Nephron progenitor cell (in vitro differentiated cells): Measurements from ENCODE around the gene USP48.
"Not testable (repeated sequence)": the region's sequence is repeated elsewhere in the genome, so short reads cannot be mapped to it uniquely, and the experiment has no call there.

Source experiments
- DNase-seq: peaks from one replicate; pipeline ENCODE4 v3.0.0; 2021
- H3K27ac Mint-ChIP-seq: 2 replicates; pipeline ENCODE4 v1.8.0; 2021; ENCODE audit warnings: mild to moderate bottlenecking, moderate library complexity, mixed read lengths
- H3K27me3 Mint-ChIP-seq: 2 replicates; pipeline ENCODE4 v1.8.0; 2021; ENCODE audit warnings: mild to moderate bottlenecking, low read depth, mixed read lengths; ENCODE audit not compliant: poor library complexity
- H3K36me3 Mint-ChIP-seq: 2 replicates; pipeline ENCODE4 v1.8.0; 2021; ENCODE audit warnings: low read depth, mixed read lengths
- H3K4me1 Mint-ChIP-seq: 2 replicates; pipeline ENCODE4 v1.8.0; 2021; ENCODE audit warnings: mixed read lengths
- H3K4me3 Mint-ChIP-seq: 2 replicates; pipeline ENCODE4 v1.8.0; 2021; ENCODE audit warnings: mild to moderate bottlenecking, moderate library complexity, mixed read lengths
- H3K9me3 Mint-ChIP-seq: 2 replicates; pipeline ENCODE4 v1.8.0; 2021; ENCODE audit warnings: mild to moderate bottlenecking, moderate library complexity, mixed read lengths
- TF ChIP-seq, protein P1 (sequence below): fragments of 200-600 bp; sonication (generic); IDR thresholded peaks from 2 replicates; pipeline ENCODE4 v1.5.0; 2021; ENCODE audit warnings: antibody characterized with exemption

Gene USP48

DNA sequence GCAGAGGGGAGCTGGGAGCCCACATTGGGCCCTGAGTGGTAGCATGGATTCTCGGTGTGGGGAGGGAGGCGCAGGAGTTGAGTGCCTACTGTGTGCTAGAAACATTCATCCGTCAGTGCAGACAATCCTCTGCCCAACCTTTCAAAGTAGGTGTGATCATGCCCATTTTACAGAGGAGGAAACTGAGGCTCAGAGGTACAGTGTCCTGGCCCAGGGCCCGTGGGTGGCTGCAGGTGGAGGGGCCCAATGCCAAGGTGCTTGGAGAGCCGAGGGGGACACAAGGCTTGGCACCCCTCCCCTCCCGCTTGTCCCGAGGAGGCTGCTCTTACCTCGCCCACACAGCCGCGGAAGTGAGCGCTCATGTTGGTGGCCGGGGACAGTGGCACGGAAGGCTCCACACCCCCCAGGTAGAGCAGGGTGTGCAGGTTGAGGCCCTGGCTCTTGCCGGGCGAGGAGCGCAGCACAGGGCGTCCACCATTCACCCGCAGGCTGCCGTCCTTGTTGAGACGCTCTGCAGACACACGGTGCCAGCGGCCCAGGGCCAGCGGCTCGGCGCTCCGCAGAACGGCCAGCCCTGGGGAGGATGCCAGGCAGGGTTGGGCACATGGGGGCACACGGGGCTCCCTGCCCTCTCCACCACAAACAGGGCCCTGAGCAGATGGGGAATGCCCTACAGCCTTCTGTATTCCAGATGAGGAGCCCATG lies 45.7 kb upstream of the USP48 start:
- Mint-ChIP-seq H3K4me1 (no peaks in the 10 kb centered on the region), H3K27ac (no peak overlapping the region), H3K4me3 (no peak overlapping the region), H3K36me3 (peaks cover 24% of the 10 kb centered on the region), H3K27me3 (no peaks in the 10 kb centered on the region), H3K9me3 (peaks cover 5% of the 10 kb centered on the region)
- DNase-seq: no peak
- TF ChIP-seq, protein P1, sequence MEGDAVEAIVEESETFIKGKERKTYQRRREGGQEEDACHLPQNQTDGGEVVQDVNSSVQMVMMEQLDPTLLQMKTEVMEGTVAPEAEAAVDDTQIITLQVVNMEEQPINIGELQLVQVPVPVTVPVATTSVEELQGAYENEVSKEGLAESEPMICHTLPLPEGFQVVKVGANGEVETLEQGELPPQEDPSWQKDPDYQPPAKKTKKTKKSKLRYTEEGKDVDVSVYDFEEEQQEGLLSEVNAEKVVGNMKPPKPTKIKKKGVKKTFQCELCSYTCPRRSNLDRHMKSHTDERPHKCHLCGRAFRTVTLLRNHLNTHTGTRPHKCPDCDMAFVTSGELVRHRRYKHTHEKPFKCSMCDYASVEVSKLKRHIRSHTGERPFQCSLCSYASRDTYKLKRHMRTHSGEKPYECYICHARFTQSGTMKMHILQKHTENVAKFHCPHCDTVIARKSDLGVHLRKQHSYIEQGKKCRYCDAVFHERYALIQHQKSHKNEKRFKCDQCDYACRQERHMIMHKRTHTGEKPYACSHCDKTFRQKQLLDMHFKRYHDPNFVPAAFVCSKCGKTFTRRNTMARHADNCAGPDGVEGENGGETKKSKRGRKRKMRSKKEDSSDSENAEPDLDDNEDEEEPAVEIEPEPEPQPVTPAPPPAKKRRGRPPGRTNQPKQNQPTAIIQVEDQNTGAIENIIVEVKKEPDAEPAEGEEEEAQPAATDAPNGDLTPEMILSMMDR: no peak

DNA sequence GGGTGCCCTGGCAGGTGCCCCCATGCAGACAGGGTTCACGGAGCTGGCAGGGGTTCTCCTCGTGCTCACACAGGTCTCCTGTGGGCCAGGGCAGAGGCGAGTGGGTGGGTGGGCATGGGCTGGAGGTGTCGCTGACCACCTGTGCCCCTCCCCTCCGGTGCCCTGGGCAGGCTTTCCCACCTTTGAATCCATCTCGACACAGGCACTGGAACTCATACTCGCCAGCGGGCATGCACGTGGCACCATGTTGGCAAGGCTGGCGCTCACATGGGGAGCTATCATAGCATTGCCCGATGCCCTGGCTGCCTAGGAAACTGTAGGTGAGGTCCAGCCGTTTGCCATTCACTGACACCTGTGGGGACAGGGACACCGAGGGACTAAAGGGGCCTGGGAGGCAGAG lies 45.1 kb upstream of the USP48 start:
- Mint-ChIP-seq H3K4me3 (no peak overlapping the region), H3K27me3 (no peaks in the 10 kb centered on the region), H3K36me3 (peaks cover 19% of the 10 kb centered on the region), H3K4me1 (no peaks in the 10 kb centered on the region), H3K27ac (no peak overlapping the region), H3K9me3 (peaks cover 5% of the 10 kb centered on the region)
- no peak for DNase-seq
- TF ChIP-seq, protein P1: no peak

DNA sequence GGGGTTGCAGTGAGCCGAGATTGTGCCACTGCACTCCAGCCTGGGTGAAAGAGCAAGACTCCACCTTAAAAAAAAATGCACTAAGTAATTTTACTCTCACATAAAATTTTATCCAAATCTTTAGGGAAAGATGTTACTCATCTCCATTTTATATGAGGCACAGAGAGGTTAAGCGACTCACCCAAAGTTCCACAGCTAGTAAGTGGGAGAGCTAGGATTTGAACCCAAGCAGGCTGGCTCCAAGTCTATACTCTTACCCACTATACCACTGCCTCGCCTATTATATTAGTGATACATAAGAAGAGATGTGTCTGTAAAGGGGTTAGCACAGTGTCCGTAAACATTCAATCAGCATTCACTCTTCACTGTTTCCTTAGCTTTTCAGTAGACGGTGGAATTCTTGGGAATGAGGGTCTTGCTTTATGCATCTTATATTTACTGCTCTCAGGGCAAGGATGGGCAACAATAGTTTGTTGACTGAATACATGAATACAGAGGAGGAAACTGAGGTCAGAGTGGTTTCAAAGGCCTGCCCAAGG lies 44.3 kb upstream of the USP48 start:
- H3K36me3 Mint-ChIP-seq: peaks cover 11% of the 10 kb centered on the region
- TF ChIP-seq, protein P1: no peak
- H3K27ac Mint-ChIP-seq: no peak overlapping the region
- no peaks in the 10 kb centered on the region for H3K9me3 Mint-ChIP-seq
- no peak for DNase-seq
- H3K4me3 Mint-ChIP-seq: no peak overlapping the region
- no peaks in the 10 kb centered on the region for H3K4me1 Mint-ChIP-seq
- no peaks in the 10 kb centered on the region for H3K27me3 Mint-ChIP-seq

DNA sequence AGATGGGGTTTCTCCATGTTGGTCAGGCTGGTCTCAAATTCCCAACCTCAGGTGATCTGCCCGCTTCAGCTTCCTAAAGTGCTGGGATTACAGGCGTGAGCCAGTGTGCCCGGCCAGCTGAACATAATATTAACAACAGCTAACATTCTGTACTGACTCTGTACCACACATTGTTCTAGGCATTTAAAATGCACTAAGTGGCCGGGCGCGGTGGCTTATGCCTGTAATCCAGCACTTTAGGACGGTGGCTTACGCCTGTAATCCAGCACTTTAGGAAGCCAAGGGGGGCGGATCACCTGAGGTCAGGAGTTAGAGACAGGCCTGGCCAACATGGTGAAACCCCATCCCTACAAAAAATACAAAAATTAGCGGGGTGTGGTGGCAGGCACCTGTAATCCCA lies 43.7 kb upstream of the USP48 start:
- not testable (repeated sequence) for H3K36me3 Mint-ChIP-seq

DNA sequence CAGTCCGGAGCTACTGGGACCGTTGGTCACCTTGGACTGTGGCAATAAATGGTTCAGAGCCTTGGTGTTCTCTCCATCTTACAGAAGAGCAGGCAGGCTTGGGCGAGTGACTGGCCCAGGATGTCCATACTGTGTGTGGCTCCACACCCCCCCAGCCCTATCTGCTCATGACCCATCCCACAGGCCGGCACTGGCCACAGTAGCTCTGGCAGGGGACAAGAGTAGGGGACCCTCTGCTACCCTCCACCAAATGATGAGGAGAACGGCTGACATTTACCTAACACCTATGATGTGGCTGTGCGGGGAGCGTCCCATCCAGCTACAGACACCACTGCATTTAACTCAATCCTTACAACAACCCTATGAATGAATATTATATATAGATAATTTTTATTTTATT lies 42.4 kb upstream of the USP48 start:
- Mint-ChIP-seq H3K27ac (no peak overlapping the region), H3K27me3 (no peaks in the 10 kb centered on the region), H3K36me3 (peaks cover 9% of the 10 kb centered on the region), H3K4me1 (no peaks in the 10 kb centered on the region), H3K4me3 (no peak overlapping the region), H3K9me3 (peaks cover 3% of the 10 kb centered on the region)
- TF ChIP-seq, protein P1: no peak
- DNase-seq: no peak

More for the DNA sequence above, 43.7 kb upstream of the USP48 start:
- not testable (repeated sequence) for H3K27me3 Mint-ChIP-seq, H3K4me1 Mint-ChIP-seq, DNase-seq, H3K4me3 Mint-ChIP-seq, H3K9me3 Mint-ChIP-seq, H3K27ac Mint-ChIP-seq

DNA sequence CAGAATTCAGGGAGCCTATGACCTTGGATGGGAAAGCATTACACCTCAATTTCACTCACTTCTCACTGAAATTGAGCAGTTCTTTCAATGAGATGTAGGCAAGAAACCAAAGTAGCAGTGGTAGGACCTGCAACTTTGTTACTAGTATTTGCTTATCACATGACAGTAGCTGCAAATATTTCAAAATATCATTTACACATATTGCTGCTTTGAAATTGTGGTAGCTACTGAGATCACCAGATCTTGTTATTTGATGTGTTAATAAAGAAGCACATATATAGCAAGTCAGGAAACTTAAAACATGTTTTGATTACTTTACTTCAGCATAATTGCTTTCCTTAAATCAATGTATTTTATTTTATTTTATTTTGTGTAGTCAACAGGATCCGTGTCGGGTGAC lies 42.0 kb upstream of the USP48 start:
- Mint-ChIP-seq H3K36me3 (peaks cover 12% of the 10 kb centered on the region), H3K4me3 (no peak overlapping the region), H3K9me3 (peaks cover 3% of the 10 kb centered on the region), H3K27ac (no peak overlapping the region), H3K27me3 (no peaks in the 10 kb centered on the region), H3K4me1 (no peaks in the 10 kb centered on the region)
- no peak for DNase-seq
- TF ChIP-seq, protein P1: no peak
